Ascending aorta (tissue), 2 donors: ENCODE data around the gene BRIX1. TPM values are rescaled to one million over a fixed set of nuclear protein-coding genes. Genes with fewer than 3 reads are reported as not detected.

Experiments
- DNase-seq, 2 donors: peaks; one replicate each; pipeline ENCODE4 v3.0.0-alpha.2; 2019; ENCODE audit warnings: low spot score in 2 of 2
- H3K27ac ChIP-seq, 2 donors: fragments of 200-600 bp; sonication (generic); one replicate each; pipeline ENCODE4 v1.5.1; 2016 to 2017; ENCODE audit warnings: mild to moderate bottlenecking in 1 of 2
- H3K27me3 ChIP-seq: fragments of 200-600 bp; sonication (generic); one replicate; pipeline ENCODE4 v1.5.1; 2017
- H3K36me3 ChIP-seq, 2 donors: fragments of 200-600 bp; sonication (generic); one replicate each; pipeline ENCODE4 v1.5.1; 2016
- H3K4me1 ChIP-seq, 2 donors: fragments of 200-600 bp; sonication (generic); one replicate each; pipeline ENCODE4 v1.5.1; 2016 to 2017; ENCODE audit warnings: mild to moderate bottlenecking in 1 of 2
- H3K4me3 ChIP-seq, 2 donors: fragments of 200-600 bp; sonication (generic); one replicate each; pipeline ENCODE4 v1.5.1; 2016 to 2017; ENCODE audit warnings: mild to moderate bottlenecking in 1 of 2
- H3K9me3 ChIP-seq, 2 donors: fragments of 200-600 bp; sonication (generic); one replicate each; pipeline ENCODE4 v1.5.1; 2016
- CTCF ChIP-seq, 3 experiments: fragments of 200-600 bp in 2 of 3; fragments of 450-650 bp in 1 of 3; sonication (generic) in 2 of 3; IDR thresholded peaks; one replicate each; pipeline ENCODE4 v1.5.1; 2016 to 2019; ENCODE audit warnings: antibody characterized with exemption in 3 of 3, mild to moderate bottlenecking in 1 of 3, moderate library complexity in 1 of 3
- intact Hi-C: fragments of 100-400 bp; cut with DNase I; formaldehyde crosslinking; loops from one replicate; pipeline ENCODE4 v1.15.1; 2023
- total RNA-seq: library from RNA; depleted of rRNA; stranded (reverse); fragments of >200 nt; gene quantifications from one replicate; pipeline ENCODE4 v1.1.0, GENCODE V29; 2016

Gene BRIX1
- total RNA-seq, 1 donor from 2014 or later: 8.5 TPM

GRCh38 chr5:34898258-34898895 is 17.1 kb upstream of the BRIX1 start:
- Histone ChIP-seq H3K27me3 (no peaks in the 10 kb centered on the region), H3K4me3 (no peak overlapping the region), H3K27ac (no peak overlapping the region), H3K36me3 (no peaks in the 10 kb centered on the region), H3K4me1 (no peaks in the 10 kb centered on the region), H3K9me3 (no peaks in the 10 kb centered on the region)
- TF ChIP-seq CTCF (IDR thresholded peaks at IDR 0.05): peak; percentile 80 to 90 (median 85)
- intact Hi-C loops: loop anchor here (1.0 to 5.0 kb wide), 4 partner anchors 241 to 424 kb away; partner anchors contain the start of gene RAI14
- peak in 1 of 2 donors; percentile 73 for DNase-seq

- TF ChIP-seq CTCF (IDR thresholded peaks at IDR 0.05): no peak
- no peak for DNase-seq
- Histone ChIP-seq H3K4me1 (no peaks in the 10 kb centered on the region), H3K4me3 (no peak overlapping the region), H3K9me3 (no peaks in the 10 kb centered on the region), H3K27ac (no peak overlapping the region), H3K36me3 (peaks cover 0 to 1% of the 10 kb centered on the region in 2 donors), H3K27me3 (no peaks in the 10 kb centered on the region)
- intact Hi-C loops: loop anchor here (5.0 kb wide), 1 partner anchor 242 kb away; the partner anchor contains the start of gene RAI14
Observed at GRCh38 chr5:34899066-34899465, 16.4 kb upstream of the BRIX1 start.

GRCh38 chr5:34900652-34901051 is 14.9 kb upstream of the BRIX1 start:
- no peaks in the 10 kb centered on the region for H3K4me1 ChIP-seq
- no peak for TF ChIP-seq CTCF (IDR thresholded peaks at IDR 0.05)
- peaks cover 0 to 6% of the 10 kb centered on the region in 2 donors for H3K36me3 ChIP-seq
- no peak overlapping the region for H3K4me3 ChIP-seq
- intact Hi-C loops: no loop called here
- DNase-seq: no peak
- no peaks in the 10 kb centered on the region for H3K9me3 ChIP-seq
- no peaks in the 10 kb centered on the region for H3K27me3 ChIP-seq
- H3K27ac ChIP-seq: no peak overlapping the region

- H3K27ac ChIP-seq: no peak overlapping the region
- peaks cover 0 to 18% of the 10 kb centered on the region in 2 donors for H3K36me3 ChIP-seq
- DNase-seq: no peak
- intact Hi-C loops: no loop called here
- TF ChIP-seq CTCF (IDR thresholded peaks at IDR 0.05): no peak
- no peaks in the 10 kb centered on the region for H3K4me1 ChIP-seq
- no peaks in the 10 kb centered on the region for H3K27me3 ChIP-seq
- H3K4me3 ChIP-seq: no peak overlapping the region
- H3K9me3 ChIP-seq: no peaks in the 10 kb centered on the region
Observed at GRCh38 chr5:34903260-34903659, 12.3 kb upstream of the BRIX1 start.

- Histone ChIP-seq H3K4me1 (no peaks in the 10 kb centered on the region), H3K27me3 (no peaks in the 10 kb centered on the region), H3K27ac (no peak overlapping the region), H3K4me3 (no peak overlapping the region), H3K36me3 (peaks cover 0 to 37% of the 10 kb centered on the region in 2 donors), H3K9me3 (no peaks in the 10 kb centered on the region)
- intact Hi-C loops: no loop called here
- no peak for DNase-seq
- TF ChIP-seq CTCF (IDR thresholded peaks at IDR 0.05): peak in 1 of 3 experiments; percentile 37
Observed at GRCh38 chr5:34905564-34905963, 9.9 kb upstream of the BRIX1 start.
